Glutamatergic neuron (in vitro differentiated cells): ENCODE measurements around the gene RBM39. TPM values are rescaled to one million over a fixed set of nuclear protein-coding genes. Genes with fewer than 3 reads are reported as not detected.

Experiments
- DNase-seq: peaks from one replicate; pipeline ENCODE4 v3.0.0; 2022
- H3K27ac Mint-ChIP-seq: one replicate; pipeline ENCODE4 v1.8.0; 2020; ENCODE audit warnings: mild to moderate bottlenecking, mixed read lengths, inconsistent platforms; ENCODE audit not compliant: unreplicated experiment
- H3K27me3 Mint-ChIP-seq: one replicate; pipeline ENCODE4 v1.8.0; 2020; ENCODE audit warnings: mild to moderate bottlenecking, moderate library complexity, mixed read lengths, inconsistent platforms; ENCODE audit not compliant: unreplicated experiment
- H3K36me3 Mint-ChIP-seq: one replicate; pipeline ENCODE4 v1.8.0; 2020; ENCODE audit warnings: mild to moderate bottlenecking, mixed read lengths, inconsistent platforms; ENCODE audit not compliant: unreplicated experiment
- H3K4me1 Mint-ChIP-seq: one replicate; pipeline ENCODE4 v1.8.0; 2020; ENCODE audit warnings: mild to moderate bottlenecking, low read depth, mixed read lengths, inconsistent platforms; ENCODE audit not compliant: unreplicated experiment
- H3K4me3 Mint-ChIP-seq: one replicate; pipeline ENCODE4 v1.8.0; 2020; ENCODE audit warnings: mild to moderate bottlenecking, mixed read lengths, inconsistent platforms; ENCODE audit not compliant: unreplicated experiment
- H3K9me3 Mint-ChIP-seq: one replicate; pipeline ENCODE4 v1.8.0; 2020; ENCODE audit warnings: mild to moderate bottlenecking, moderate library complexity, mixed read lengths, inconsistent platforms; ENCODE audit not compliant: unreplicated experiment
- CTCF ChIP-seq: fragments of 200-600 bp; sonication (generic); IDR thresholded peaks from one replicate; pipeline ENCODE4 v1.5.0; 2021; ENCODE audit not compliant: partially characterized antibody, unreplicated experiment
- total RNA-seq: library from RNA; stranded (reverse); fragmentation: NEBNext Ultra II Directional; extraction: Animal tissue kit (Norgen Biotek cat#: 25700); gene quantifications from one replicate; pipeline ENCODE4 v1.2.1, GENCODE V29; 2021; ENCODE audit not compliant: unreplicated experiment

RBM39 gene
- total RNA-seq, 1 donor from 2014 or later, result 358 TPM

GRCh38 chr20:35665949-35666288 lies 76.1 kb downstream of the RBM39 start:
- no peak for TF ChIP-seq CTCF
- H3K36me3 Mint-ChIP-seq, result no peaks in the 10 kb centered on the region
- H3K4me1 Mint-ChIP-seq, result peaks cover 19% of the 10 kb centered on the region
- H3K27ac Mint-ChIP-seq, result no peak overlapping the region
- peaks cover 3% of the 10 kb centered on the region for H3K27me3 Mint-ChIP-seq
- no peak overlapping the region for H3K4me3 Mint-ChIP-seq
- no peak for DNase-seq
- no peaks in the 10 kb centered on the region for H3K9me3 Mint-ChIP-seq

GRCh38 chr20:35664466-35665206 lies 77.4 kb downstream of the RBM39 start, which contains the start of the genes CPNE1 and RBM12:
CPNE1 (minus strand) TSS chr20:35664900; CDS start chr20:35632923, 31,977 bp downstream.
RBM12 (minus strand) TSS chr20:35664900; CDS start chr20:35655322, 9,578 bp downstream.
- Mint-ChIP-seq H3K27ac (peak within 1 kb of the TSS; percentile 99), H3K27me3 (peaks cover 3% of the 10 kb centered on the region), H3K4me1 (peaks cover 23% of the 10 kb centered on the region), H3K9me3 (no peaks in the 10 kb centered on the region), H3K4me3 (peak within 1 kb of the TSS; percentile 86), H3K36me3 (no peaks in the 10 kb centered on the region)
- peak; percentile 94 for DNase-seq
- no peak for TF ChIP-seq CTCF

GRCh38 chr20:35663516-35664465 lies 78.3 kb downstream of the RBM39 start:
- Mint-ChIP-seq H3K27ac (peak overlapping the region; percentile 99), H3K9me3 (no peaks in the 10 kb centered on the region), H3K27me3 (peaks cover 3% of the 10 kb centered on the region), H3K4me3 (peak overlapping the region; percentile 86), H3K36me3 (no peaks in the 10 kb centered on the region), H3K4me1 (peaks cover 26% of the 10 kb centered on the region)
- DNase-seq, result peak; percentile 55
- TF ChIP-seq CTCF, result no peak

GRCh38 chr20:35662551-35662950 lies 79.5 kb downstream of the RBM39 start:
- H3K36me3 Mint-ChIP-seq, result no peaks in the 10 kb centered on the region
- DNase-seq, result no peak
- H3K27me3 Mint-ChIP-seq, result peaks cover 3% of the 10 kb centered on the region
- H3K4me3 Mint-ChIP-seq, result peak overlapping the region; percentile 86
- TF ChIP-seq CTCF, result no peak
- H3K4me1 Mint-ChIP-seq, result peaks cover 27% of the 10 kb centered on the region
- no peaks in the 10 kb centered on the region for H3K9me3 Mint-ChIP-seq
- H3K27ac Mint-ChIP-seq, result peak overlapping the region; percentile 11

GRCh38 chr20:35661908-35662307 lies 80.2 kb downstream of the RBM39 start:
- no peak for DNase-seq
- H3K9me3 Mint-ChIP-seq, result no peaks in the 10 kb centered on the region
- H3K27ac Mint-ChIP-seq, result no peak overlapping the region
- peaks cover 3% of the 10 kb centered on the region for H3K27me3 Mint-ChIP-seq
- peak overlapping the region; percentile 86 for H3K4me3 Mint-ChIP-seq
- TF ChIP-seq CTCF, result no peak
- peaks cover 29% of the 10 kb centered on the region for H3K4me1 Mint-ChIP-seq
- no peaks in the 10 kb centered on the region for H3K36me3 Mint-ChIP-seq
